ENCODE results near the gene ARHGAP10. TPM values are rescaled to one million over a fixed set of nuclear protein-coding genes. Genes with fewer than 3 reads are reported as not detected.
A peak's percentile ranks its signal among the peaks of the same experiment; 100 is the strongest.

ARHGAP10 gene
- total RNA-seq, 1 experiment from 2014 or later, result 36.9 TPM

DNA sequence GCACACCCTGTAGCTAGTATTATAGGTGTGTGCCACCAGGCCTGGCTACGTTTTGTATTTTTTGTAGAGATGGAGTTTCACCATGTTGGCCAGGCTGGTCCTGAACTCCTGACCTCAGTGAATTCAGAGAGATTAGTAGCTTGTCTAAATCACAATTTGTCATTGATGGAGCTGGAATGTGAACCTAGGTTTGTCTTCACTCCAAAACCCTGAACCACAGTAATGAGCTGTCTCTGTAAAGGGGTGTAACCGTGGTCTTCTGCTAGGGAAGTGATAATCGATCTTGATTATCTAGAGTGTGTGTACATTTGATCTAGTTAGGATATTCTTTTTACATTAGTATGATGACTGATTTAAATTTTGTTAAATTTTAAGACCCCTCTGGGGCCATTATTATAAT is 8.3 kb downstream of the ARHGAP10 start:
- no peaks in the 10 kb centered on the region for H3K9me3 ChIP-seq (replicated peaks)
- no peaks in the 10 kb centered on the region for H3K27me3 ChIP-seq (replicated peaks)
- no peak for DNase-seq (ENCODE audit: low read depth in 1 of 2, low spot score in 2 of 2)
- H3K36me3 ChIP-seq, result 0 out of 2 replicates have a peak, but pooled peaks cover 8% of the 10 kb centered on the region
- H3K4me1 ChIP-seq (replicated peaks), result peaks cover 77% of the 10 kb centered on the region
- peak overlapping the region; percentile 34 for H3K27ac ChIP-seq
- no peak overlapping the region for H3K4me3 ChIP-seq

GRCh38 chr4:147741190-147741788 is 9.4 kb downstream of the ARHGAP10 start:
- Histone ChIP-seq H3K4me1 (replicated peaks) (peaks cover 66% of the 10 kb centered on the region), H3K27ac (peak overlapping the region; percentile 42), H3K9me3 (replicated peaks) (no peaks in the 10 kb centered on the region), H3K4me3 (no peak overlapping the region), H3K27me3 (replicated peaks) (no peaks in the 10 kb centered on the region), H3K36me3 (0 out of 2 replicates have a peak, but pooled peaks cover 8% of the 10 kb centered on the region)
- DNase-seq (ENCODE audit: low read depth in 1 of 2, low spot score in 2 of 2), result peak; percentile 85 to 89

DNA sequence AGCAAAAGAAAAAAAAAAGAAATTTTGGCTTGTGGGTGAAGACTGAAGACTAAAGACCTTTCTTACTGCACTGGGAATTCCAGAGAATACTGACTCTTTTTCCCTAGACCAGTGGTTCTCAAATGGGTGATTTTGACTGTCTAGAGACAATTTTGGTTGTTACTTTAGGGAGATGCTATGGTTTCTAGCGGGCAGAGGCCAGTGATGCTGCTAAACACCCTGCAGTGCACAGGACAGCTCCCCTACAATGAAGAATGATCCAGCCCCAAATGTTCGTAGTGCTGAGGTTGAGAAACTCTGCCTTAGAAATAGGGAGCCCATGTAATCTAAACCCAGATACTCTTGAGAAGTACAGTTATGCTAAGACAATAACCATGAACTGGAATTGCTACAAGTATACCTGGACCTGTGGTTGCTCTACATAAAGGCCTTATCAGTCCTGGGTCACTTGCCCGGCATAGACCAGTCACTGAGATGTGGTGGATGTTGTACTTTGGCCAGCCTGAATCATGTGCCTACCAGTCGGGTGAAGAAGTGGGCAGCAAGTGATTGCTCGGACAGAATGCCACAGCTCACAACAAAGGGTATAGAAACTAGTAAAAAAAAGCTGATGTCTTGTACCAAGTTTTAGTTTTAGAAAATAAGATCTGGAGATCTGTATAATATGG is 16.0 kb downstream of the ARHGAP10 start:
- Histone ChIP-seq H3K4me3 (no peak overlapping the region), H3K9me3 (replicated peaks) (no peaks in the 10 kb centered on the region), H3K27me3 (replicated peaks) (no peaks in the 10 kb centered on the region), H3K36me3 (peaks cover 26% of the 10 kb centered on the region), H3K27ac (no peak overlapping the region), H3K4me1 (replicated peaks) (peaks cover 12% of the 10 kb centered on the region)
- no peak for DNase-seq (ENCODE audit: low read depth in 1 of 2, low spot score in 2 of 2)

- Histone ChIP-seq H3K4me1 (replicated peaks) (peaks cover 25% of the 10 kb centered on the region), H3K27ac (no peak overlapping the region), H3K4me3 (no peak overlapping the region), H3K9me3 (replicated peaks) (no peaks in the 10 kb centered on the region), H3K27me3 (replicated peaks) (no peaks in the 10 kb centered on the region), H3K36me3 (peaks cover 21% of the 10 kb centered on the region)
- no peak for DNase-seq (ENCODE audit: low read depth in 1 of 2, low spot score in 2 of 2)
Measured at GRCh38 chr4:147749811-147750321, 18.0 kb downstream of the ARHGAP10 start.

GRCh38 chr4:147753047-147753446 is 21.2 kb downstream of the ARHGAP10 start:
- Histone ChIP-seq H3K9me3 (replicated peaks) (no peaks in the 10 kb centered on the region), H3K4me3 (no peak overlapping the region), H3K27ac (no peak overlapping the region), H3K27me3 (replicated peaks) (no peaks in the 10 kb centered on the region), H3K4me1 (replicated peaks) (peaks cover 41% of the 10 kb centered on the region), H3K36me3 (peaks cover 16% of the 10 kb centered on the region)
- DNase-seq (ENCODE audit: low read depth in 1 of 2, low spot score in 2 of 2), result no peak

DNA sequence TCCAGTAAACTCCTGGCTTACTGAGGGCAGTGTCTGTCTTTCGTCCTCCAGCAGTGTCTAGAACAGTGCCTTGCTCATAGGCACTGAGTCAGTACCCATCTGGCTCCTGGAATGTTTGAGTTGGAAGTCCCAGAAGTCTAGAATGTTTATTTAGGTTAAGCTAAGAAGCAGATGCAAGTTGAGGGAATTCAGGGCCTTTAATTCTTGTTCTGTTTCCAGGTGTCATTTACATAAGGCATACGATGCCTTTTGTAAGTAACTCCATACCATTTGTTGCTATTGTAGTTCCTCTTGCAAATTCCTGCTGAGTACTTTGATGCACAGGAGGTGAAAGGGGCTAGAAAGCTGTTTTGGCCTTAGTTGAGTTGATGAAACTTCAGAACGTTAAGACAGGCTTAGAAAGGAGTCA is 22.2 kb downstream of the ARHGAP10 start:
- H3K27me3 ChIP-seq (replicated peaks), result no peaks in the 10 kb centered on the region

GRCh38 chr4:147755561-147756295 is 23.8 kb downstream of the ARHGAP10 start:
- peak in 1 of 2 experiments; percentile 46 for DNase-seq (ENCODE audit: low read depth in 1 of 2, low spot score in 2 of 2)

More for the DNA sequence above, 22.2 kb downstream of the ARHGAP10 start:
- H3K9me3 ChIP-seq (replicated peaks), result no peaks in the 10 kb centered on the region
- H3K4me1 ChIP-seq (replicated peaks), result peaks cover 41% of the 10 kb centered on the region
- peak; percentile 54 to 58 for DNase-seq (ENCODE audit: low read depth in 1 of 2, low spot score in 2 of 2)
- H3K36me3 ChIP-seq, result peaks cover 8% of the 10 kb centered on the region
- H3K4me3 ChIP-seq, result no peak overlapping the region
- H3K27ac ChIP-seq, result 0 out of 2 replicates have a peak overlapping the region, but pooled peaks have one; percentile 4

DNA sequence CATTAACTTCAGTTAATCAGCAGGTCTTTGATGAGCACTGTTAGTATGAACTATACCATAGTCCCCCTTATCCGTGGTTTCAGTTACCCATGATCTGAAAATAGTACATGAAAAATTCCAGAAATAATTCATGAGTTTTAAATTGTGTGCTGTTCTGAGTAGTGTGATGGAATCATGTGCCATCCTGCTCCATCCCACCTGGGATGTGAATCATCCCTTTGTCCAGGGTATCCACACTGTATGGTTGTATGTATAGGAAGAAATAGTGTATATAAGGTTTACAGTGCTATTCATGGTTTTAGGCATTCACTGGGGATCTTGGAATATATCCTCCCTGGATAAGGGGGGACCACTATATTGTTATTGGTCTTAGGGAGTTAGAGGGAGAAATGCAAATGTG is 24.5 kb downstream of the ARHGAP10 start:
- peaks cover 6% of the 10 kb centered on the region for H3K36me3 ChIP-seq
- no peaks in the 10 kb centered on the region for H3K27me3 ChIP-seq (replicated peaks)
- no peaks in the 10 kb centered on the region for H3K9me3 ChIP-seq (replicated peaks)
- H3K4me1 ChIP-seq (replicated peaks), result peaks cover 33% of the 10 kb centered on the region
- no peak overlapping the region for H3K4me3 ChIP-seq
- no peak overlapping the region for H3K27ac ChIP-seq
- DNase-seq (ENCODE audit: low read depth in 1 of 2, low spot score in 2 of 2), result no peak

More at GRCh38 chr4:147755561-147756295, 23.8 kb downstream of the ARHGAP10 start:
- peaks cover 33% of the 10 kb centered on the region for H3K4me1 ChIP-seq (replicated peaks)
- H3K27me3 ChIP-seq (replicated peaks), result no peaks in the 10 kb centered on the region
- H3K36me3 ChIP-seq, result peaks cover 6% of the 10 kb centered on the region
- no peak overlapping the region for H3K4me3 ChIP-seq
- H3K9me3 ChIP-seq (replicated peaks), result no peaks in the 10 kb centered on the region
- peak overlapping the region; percentile 14; the same call in 1 of the 2 replicates for H3K27ac ChIP-seq

- Histone ChIP-seq H3K4me3 (no peak overlapping the region), H3K9me3 (replicated peaks) (no peaks in the 10 kb centered on the region), H3K27me3 (replicated peaks) (no peaks in the 10 kb centered on the region), H3K27ac (no peak overlapping the region), H3K4me1 (replicated peaks) (peaks cover 13% of the 10 kb centered on the region), H3K36me3 (peaks cover 6% of the 10 kb centered on the region)
- DNase-seq (ENCODE audit: low read depth in 1 of 2, low spot score in 2 of 2), result no peak
Measured at GRCh38 chr4:147760176-147760575, 28.3 kb downstream of the ARHGAP10 start.

GRCh38 chr4:147760695-147761094 is 28.8 kb downstream of the ARHGAP10 start:
- no peak overlapping the region for H3K4me3 ChIP-seq
- DNase-seq (ENCODE audit: low read depth in 1 of 2, low spot score in 2 of 2), result no peak
- H3K9me3 ChIP-seq (replicated peaks), result no peaks in the 10 kb centered on the region
- peaks cover 6% of the 10 kb centered on the region for H3K36me3 ChIP-seq
- no peaks in the 10 kb centered on the region for H3K27me3 ChIP-seq (replicated peaks)
- peaks cover 8% of the 10 kb centered on the region for H3K4me1 ChIP-seq (replicated peaks)
- H3K27ac ChIP-seq, result no peak overlapping the region

- Histone ChIP-seq H3K36me3 (peaks cover 6% of the 10 kb centered on the region), H3K4me1 (replicated peaks) (peaks cover 1% of the 10 kb centered on the region; the same call in 1 of the 2 replicates), H3K27ac (no peak overlapping the region), H3K9me3 (replicated peaks) (no peaks in the 10 kb centered on the region), H3K27me3 (replicated peaks) (no peaks in the 10 kb centered on the region), H3K4me3 (no peak overlapping the region)
- DNase-seq (ENCODE audit: low read depth in 1 of 2, low spot score in 2 of 2), result no peak
Measured at GRCh38 chr4:147761218-147761883, 29.5 kb downstream of the ARHGAP10 start.

GRCh38 chr4:147764337-147764736 is 32.4 kb downstream of the ARHGAP10 start:
- Histone ChIP-seq H3K36me3 (no peaks in the 10 kb centered on the region), H3K9me3 (replicated peaks) (no peaks in the 10 kb centered on the region), H3K4me3 (no peak overlapping the region), H3K27ac (no peak overlapping the region), H3K4me1 (replicated peaks) (peaks cover 18% of the 10 kb centered on the region), H3K27me3 (replicated peaks) (no peaks in the 10 kb centered on the region)
- DNase-seq (ENCODE audit: low read depth in 1 of 2, low spot score in 2 of 2), result no peak

DNA sequence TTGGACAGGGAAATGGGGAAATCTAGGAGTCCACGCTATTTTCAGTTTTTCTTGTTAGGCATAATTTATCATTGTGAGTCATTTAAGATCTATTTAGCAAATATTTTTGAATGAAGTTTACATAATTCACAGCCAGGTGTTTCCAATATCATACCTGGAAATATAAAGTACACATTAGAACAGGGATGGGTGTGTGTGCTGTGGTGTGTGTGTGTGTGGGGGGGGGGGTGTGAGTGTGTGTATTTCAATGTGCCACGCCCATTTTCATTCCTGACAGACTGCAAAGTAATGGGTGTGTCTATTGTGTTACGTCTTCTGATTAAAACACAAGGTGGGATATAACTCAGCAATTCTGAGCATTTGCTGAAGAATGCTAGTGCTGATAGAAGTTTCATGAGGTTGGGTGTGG is 33.2 kb downstream of the ARHGAP10 start:
- DNase-seq (ENCODE audit: low read depth in 1 of 2, low spot score in 2 of 2), result no peak
- no peak overlapping the region for H3K4me3 ChIP-seq
- no peak overlapping the region for H3K27ac ChIP-seq
- no peaks in the 10 kb centered on the region for H3K27me3 ChIP-seq (replicated peaks)
- H3K9me3 ChIP-seq (replicated peaks), result no peaks in the 10 kb centered on the region
- H3K4me1 ChIP-seq (replicated peaks), result peaks cover 26% of the 10 kb centered on the region
- no peaks in the 10 kb centered on the region for H3K36me3 ChIP-seq

All from SJSA1 (cell line).